COLO668 (cell line): ENCODE results near the gene STK35.

Experiments
- DNase-seq: peaks from one replicate; lab custom pipeline; 2025; ENCODE audit not compliant: unreplicated experiment; lab: John Stamatoyannopoulos, UW

The STK35 gene

GRCh38 chr20:2132461-2132901 lies 30.9 kb downstream of the STK35 start:
- DNase-seq = no peak

GRCh38 chr20:2133318-2134183 lies 31.9 kb downstream of the STK35 start:
- DNase-seq = no peak

- no peak for DNase-seq
Observed at GRCh38 chr20:2135013-2135412, 33.4 kb downstream of the STK35 start.

- DNase-seq = no peak
Observed at GRCh38 chr20:2136275-2136674, 34.6 kb downstream of the STK35 start.

- DNase-seq = no peak
Observed at GRCh38 chr20:2137552-2138201, 36.0 kb downstream of the STK35 start.

- DNase-seq = no peak
Observed at GRCh38 chr20:2138396-2138795, 36.8 kb downstream of the STK35 start.

GRCh38 chr20:2139250-2139649 lies 37.6 kb downstream of the STK35 start:
- no peak for DNase-seq

GRCh38 chr20:2139736-2140135 lies 38.1 kb downstream of the STK35 start:
- no peak for DNase-seq

DNA sequence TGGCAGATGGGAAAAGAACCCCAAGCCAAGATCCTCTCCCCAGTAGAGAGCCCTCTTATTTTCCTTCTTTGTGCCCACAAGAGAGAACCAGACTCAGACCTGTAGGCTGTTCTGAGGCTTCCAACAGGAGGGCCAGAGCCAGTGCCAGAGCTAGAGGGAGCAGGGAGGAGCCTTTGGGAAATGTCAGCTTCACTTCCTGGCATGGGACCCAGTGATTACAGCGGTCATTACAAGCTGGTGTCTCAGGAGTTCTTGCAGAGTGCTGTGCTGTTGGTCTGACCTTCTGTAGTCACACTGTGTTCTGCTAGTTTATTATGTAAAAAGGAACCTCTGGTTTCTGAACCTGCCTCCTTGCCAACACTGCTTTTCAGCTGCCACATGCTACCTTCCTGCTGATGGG lies 38.9 kb downstream of the STK35 start:
- no peak for DNase-seq

GRCh38 chr20:2141600-2142575 lies 40.3 kb downstream of the STK35 start:
- no peak for DNase-seq

- DNase-seq = no peak
Observed at GRCh38 chr20:2142649-2143048, 41.0 kb downstream of the STK35 start.

DNA sequence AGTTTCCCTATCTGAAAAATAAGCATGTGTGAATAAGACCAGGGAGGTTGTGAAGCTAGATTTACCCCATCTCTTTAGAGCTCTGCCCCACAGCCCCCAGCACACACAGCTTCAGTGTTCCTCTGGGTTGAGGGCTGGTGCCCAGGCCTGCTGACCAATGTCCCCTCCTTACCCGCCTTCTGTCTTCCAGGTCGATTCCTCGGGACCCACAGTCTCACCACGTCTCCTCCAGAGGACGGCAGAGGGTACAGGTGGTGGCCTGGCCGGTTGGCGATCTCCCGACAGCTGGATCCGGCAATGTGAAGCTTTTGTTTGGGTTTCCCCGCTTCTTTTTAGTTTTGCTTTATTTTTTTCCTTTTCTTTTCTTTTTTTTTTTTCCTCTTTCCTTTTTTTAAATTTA lies 42.0 kb downstream of the STK35 start:
- DNase-seq = no peak

- no peak for DNase-seq
Observed at GRCh38 chr20:2144850-2145249, 43.2 kb downstream of the STK35 start.

- no peak for DNase-seq
Observed at GRCh38 chr20:2145376-2145775, 43.7 kb downstream of the STK35 start.

GRCh38 chr20:2146080-2146867 lies 44.6 kb downstream of the STK35 start:
- no peak for DNase-seq

- no peak for DNase-seq
Observed at GRCh38 chr20:2149507-2149906, 47.9 kb downstream of the STK35 start.

GRCh38 chr20:2150660-2151059 lies 49.0 kb downstream of the STK35 start:
- no peak for DNase-seq

GRCh38 chr20:2151858-2152281 lies 50.2 kb downstream of the STK35 start:
- no peak for DNase-seq

DNA sequence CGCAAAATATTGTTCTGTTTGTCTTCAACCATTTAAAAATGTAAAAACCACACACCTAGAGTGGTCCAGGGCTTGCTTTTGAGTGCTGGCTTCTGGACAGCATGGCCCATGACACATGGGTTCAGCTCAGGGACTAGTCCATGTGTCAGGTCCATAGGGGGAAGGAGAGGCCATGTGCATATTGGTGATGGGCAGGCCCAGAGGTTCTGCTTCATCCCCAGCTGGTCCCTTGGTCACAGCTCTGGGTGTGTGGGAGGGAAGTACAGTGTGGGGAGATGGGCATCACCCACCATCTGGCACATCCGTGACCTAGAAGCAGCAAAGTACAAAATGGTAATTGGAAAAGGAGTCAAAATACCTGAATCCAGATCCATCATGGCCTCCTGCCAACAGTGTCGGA lies 50.7 kb downstream of the STK35 start:
- no peak for DNase-seq

DNA sequence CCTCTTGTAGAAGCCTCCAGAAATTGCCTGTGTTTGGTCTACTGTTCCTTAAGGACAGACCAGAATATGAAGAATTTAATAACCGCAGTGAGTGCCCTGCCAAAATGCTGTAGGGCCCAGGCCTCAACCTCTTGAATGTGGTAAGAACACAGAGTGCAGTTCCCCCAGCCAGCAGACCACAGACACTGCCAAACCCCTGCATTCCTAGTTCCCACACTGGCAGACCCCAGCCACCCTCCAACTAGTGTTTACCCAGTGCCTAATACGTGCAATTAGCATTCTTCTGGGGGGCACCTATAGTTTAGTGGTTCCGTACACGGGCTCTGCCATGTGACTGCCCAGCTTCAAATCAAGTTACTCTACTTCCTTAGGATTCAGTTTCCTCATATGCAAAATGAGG lies 51.7 kb downstream of the STK35 start:
- DNase-seq = no peak
